NOMO-1 treated with dmso at 0.1 percent for 144 hours (cell line): ENCODE measurements around the gene BIRC2.

ENCODE experiments used
- DNase-seq: peaks from one replicate; lab custom pipeline; 2025; ENCODE audit not compliant: unreplicated experiment; lab: John Stamatoyannopoulos, UW

Gene BIRC2

DNA sequence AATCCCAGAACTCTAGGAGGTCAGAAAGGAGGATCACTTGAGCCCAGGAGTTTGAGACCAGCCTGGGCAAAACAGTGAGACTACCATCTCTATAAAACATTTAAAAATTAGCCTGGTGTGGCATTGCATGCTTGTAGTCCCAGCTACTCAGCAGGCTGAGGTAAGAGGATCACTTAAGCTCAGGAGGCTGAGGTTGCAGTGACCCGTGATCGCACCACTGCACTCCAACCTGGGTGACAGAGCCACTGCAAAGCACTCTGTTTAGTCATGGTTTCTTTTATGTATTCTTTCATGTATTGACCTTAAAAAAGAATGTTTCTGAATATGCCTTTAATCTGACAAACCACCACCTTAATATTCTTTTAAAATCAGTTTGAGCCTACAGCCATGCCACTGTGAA lies 52.2 kb downstream of the BIRC2 start:
- no peak for DNase-seq

DNA sequence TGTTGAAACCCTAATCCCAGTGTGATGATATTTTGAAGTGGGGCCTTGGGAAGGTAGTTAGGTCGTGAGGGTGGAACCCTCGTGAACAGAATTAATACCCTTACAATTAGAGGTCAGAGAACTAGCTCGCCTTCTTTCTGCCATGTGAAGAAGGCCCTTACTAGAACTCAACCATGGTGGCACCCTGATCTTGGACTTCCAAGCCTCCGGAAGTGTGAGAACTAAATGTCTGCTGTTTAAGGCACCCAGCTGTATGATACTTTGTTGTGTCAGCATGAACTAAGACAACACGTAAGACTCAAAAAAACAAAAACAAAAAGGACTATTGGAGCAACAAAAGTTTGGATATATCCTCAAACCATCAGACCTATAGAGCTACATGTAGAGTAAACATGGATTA lies 53.6 kb downstream of the BIRC2 start:
- DNase-seq = no peak

DNA sequence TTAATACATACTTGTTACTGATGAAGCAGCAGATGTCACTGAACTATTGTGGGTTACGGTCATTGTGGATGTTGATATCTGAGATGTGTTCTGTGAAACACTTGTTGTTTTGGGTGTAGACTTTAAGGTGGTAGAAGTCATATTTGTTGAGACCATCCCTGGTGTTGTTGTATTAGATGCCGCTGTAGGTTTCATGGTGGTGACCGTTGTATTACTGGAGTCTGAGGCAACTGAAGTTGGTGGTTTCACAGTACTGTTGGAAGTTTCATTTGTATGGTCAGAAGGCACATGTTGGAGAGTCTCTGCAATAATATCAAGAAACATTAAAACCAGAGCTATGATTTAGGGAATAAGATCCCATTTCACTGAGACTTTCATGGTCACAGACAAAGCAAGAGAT lies 54.9 kb downstream of the BIRC2 start:
- no peak for DNase-seq

DNA sequence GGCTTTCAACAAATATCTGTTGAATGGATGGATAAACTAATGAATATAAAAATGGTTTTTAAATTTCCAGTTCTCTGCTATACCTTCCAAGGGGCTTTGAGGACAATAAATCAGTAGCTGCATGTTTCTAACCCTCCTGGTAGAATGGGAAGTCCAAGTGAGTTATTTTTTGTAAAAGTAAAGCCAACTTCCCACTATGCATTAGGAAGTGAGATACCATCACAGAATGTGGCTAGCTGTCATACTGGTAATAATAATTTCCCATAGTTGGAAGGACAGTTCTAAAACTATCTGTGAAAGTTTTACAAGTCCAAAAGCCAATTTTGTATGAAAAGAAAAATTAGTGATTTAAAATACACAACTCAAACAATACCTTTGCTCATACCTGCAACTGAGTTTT lies 55.5 kb downstream of the BIRC2 start:
- DNase-seq = no peak

DNA sequence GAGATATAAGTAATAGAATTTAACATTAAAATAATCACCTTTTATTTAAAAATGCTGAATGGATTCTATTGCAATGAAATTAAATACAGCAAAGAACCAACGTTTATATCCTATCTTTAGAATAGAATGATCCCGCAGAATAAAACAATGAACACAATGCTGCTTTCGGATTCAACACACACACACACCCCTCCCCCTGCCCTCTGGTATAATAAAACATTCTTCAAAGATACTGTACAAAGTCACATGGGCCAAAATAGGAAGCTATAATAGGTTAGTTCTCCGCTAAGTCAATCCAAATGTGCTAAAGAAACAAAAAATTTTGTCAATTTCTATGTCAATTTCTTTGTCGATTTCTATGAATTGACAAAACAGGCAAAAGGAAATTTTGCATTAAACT lies 58.5 kb downstream of the BIRC2 start:
- DNase-seq = no peak

DNA sequence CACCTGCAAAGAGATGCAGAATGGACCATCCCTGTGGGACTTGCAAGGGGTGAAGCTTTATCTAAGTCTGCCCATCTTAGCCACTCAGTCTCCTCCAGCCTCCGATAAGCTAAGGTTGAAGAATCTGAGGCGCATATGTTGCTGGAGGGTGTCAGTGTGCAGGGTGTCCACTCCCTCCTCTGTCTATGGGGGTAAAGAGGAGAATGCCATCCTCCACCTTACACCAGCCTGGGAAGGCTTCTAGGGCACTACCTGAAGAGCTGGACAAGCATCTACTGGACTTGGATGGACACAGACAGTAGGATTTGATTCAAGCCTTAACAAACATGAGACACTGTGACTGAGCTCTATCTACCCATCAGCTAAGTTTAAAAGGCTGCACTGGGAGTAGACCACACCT lies 59.1 kb downstream of the BIRC2 start:
- DNase-seq = no peak

DNA sequence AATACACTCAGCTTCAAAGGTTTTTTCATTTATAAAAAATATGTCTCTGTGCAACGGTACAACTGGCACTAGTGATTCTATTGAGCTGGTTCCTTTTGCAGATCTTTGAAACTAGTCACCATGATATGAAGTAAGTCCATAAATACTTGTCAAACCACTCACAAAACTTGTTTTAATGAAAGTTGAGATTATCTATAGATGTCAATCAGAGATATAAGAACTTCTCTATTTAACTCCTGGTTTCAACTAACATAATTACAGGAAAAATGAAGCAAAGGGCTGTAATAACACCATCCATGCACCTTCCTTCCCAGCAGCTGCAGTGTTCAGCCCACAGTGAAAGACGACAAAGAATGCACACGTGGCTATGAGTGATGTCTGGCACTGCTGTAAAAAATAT lies 60.9 kb downstream of the BIRC2 start:
- no peak for DNase-seq

DNA sequence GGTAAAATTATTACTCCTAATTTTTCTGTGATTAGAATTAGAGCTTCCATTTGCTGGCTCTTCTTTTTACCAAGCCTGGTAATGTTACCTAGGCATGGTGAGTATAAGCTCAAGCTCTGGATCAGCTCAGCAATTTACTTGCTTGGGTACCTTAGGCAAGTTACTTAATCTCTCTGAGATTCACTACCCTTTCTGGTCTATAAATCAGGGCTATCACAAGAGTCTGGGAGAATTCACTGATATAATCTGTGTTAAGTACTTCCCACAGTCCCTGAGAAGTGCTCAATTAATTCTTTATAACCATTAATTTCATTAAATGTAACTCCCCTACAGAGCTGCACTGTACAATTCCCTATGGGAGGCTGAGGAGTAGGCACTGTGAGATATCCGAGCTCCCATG lies 61.3 kb downstream of the BIRC2 start:
- no peak for DNase-seq

DNA sequence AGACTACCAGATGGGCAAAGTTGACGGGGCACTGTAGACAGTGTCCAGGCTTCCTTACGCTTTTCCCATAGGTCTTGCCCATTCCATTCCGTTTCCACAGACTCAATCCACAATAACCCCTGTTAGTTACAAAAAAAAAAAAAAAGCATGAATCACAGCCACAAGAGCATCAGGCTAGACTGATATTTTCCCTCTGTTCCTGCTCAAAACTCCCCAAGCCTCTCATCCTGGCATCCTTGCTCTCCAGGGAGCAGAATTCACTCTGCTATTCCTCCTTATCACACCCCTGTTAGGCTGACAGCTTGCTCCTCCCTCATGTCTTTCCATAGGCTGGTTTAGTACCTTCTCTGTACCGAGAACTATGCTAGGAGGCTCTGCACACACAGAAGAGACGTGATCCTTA lies 63.4 kb downstream of the BIRC2 start:
- no peak for DNase-seq

DNA sequence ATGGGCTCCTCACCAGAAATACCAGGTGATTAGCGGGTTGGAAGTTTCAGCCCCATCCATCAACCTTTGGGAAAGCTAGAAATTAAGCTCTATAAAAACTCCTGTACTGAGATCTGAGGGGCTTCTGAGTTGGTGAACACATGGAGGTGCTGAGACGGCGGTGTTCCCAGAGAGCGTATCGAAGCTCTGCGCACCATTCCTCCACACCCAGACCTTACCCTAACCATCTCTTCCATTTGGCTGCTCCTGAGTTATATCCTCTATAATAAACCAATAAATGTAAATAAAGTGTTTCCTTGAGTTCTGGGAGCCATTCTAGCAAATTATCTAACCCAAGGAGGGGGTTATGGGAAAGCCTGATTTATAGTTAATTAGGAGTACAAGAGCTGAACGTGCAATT lies 64.1 kb downstream of the BIRC2 start:
- no peak for DNase-seq

DNA sequence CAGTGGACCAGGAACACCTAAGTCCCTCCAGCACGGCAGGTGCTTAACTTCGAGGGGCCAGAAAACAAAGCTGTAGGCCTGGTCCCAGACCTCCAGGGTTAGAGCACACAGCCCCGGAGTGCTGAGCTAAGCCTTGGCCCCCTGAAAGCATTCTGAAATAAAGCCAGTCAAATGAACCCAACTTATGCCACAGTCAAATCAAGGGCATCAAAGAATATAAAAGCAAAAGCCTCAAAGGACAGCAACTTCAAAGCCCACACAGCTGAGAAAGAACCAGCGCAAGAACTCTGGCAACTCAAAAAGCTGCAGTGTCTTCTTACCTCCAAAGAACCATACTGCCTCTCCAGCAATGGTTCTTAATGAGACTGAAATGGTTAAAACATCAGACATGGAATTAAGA lies 66.5 kb downstream of the BIRC2 start:
- DNase-seq = no peak

DNA sequence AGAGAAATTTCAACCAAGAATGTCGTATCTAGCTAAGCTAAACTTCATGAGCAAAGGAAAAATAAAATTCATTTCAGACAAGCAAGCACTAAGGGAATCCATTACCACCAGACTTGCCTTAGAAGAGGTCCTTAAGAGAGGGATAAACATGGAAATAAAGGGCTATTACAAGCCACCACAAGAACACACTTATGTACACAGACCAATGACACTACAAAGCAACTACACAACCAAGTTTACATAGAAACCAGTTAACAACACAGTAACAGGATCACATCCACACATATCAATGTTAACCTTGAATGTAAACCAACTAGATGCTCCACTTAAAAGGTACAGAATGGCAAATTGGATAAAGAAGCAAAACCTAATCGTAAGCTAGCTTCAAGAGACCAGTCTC lies 67.5 kb downstream of the BIRC2 start:
- no peak for DNase-seq

DNA sequence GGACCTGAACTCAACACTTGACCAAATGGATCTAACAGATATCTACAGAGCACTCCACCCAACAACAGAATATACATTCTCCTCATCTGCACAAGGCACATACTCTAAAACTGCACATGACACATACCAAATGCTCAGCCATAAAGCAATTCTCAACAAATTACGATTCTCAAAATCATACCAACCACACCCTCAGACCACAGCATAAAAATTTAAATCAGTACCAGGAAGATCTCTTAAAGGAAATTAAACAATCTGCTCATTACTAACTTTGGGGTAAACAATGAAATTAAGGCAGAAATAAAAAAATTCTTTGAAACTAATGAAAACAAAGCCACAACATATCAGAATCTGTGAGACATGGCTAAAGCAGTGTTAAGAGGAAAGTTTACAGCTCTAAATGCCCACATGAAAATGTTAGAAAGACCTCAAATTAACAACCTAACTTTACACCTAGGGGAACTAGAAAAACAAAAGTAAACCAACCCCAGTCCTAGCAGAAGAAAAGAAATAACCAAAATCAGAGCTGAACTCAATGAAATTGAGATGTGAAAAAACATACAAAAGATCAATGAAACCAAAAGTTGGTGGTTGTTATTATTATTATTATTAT lies 68.4 kb downstream of the BIRC2 start:
- DNase-seq = no peak

DNA sequence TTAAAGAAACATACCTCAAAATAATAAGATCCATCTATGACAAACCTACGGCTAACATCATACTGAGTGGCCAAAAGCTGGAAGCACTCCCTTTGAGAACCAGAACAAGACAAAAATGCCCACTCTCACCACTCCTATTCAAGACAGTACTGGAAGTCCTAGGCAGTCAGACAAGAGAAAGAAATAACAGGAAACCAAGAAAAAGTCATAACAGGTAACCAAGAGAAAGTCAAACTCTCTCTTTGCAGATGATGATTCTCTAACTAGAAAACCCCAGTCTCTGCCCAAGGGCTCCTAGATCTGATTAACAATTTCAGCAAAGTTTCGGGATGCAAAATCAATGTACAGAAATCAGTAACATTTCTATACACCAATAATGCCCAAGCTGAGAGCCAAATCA lies 70.0 kb downstream of the BIRC2 start:
- DNase-seq = no peak

DNA sequence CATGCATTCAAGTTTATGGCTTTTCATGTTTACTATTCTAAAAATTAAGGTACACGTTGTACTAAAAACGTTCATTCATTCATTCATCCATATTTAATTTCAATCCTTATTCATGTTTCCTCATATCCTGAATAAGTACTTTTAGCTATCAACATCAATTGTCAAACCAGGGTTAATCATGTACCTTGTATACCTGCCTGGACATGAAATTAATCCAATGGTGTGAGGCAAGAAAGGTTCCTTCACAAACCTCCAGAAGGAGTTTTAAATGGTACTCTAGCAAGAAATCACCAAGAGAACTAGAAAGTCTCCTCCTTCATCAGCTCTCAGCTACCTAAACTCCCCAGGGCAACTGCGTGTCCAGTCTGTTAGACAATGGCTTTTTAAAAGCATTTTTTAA lies 72.2 kb downstream of the BIRC2 start:
- DNase-seq = no peak

DNA sequence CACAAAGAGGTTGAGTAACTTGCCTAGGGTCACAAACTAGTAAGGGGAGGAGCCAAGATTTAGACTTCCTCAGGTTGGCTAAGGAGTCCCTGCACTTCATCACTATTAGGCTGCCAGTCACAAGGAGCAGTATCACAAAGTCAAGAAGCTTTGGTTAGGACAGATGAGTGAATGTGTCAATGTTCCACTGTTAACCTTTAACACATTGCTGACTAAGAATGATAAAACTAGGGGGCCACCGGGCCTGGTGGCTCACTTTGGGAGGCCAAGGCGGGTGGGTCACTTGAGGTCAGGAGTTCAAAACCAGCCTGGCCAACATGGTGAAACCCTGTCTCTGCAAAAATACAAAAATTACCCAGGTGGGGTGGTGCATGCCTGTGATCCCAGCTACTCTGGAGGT lies 73.5 kb downstream of the BIRC2 start:
- no peak for DNase-seq

DNA sequence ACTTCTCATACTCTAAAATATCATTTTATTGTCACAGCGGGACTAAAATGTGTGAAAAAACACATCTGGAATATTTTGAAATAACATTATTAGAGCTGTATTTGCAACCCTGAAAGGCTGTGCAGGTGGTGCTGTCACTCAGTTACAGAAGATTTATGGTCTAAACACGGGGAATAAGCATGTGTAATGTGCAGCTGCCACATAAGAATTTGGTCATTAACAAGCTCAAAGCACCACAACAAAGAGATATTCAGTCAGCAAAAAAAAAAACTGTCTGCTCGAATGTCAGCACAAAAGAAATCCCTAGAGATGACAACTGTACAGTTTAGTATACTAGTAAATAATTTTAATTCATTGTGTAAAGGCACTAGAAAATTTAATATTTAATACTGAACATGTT lies 74.2 kb downstream of the BIRC2 start:
- no peak for DNase-seq

DNA sequence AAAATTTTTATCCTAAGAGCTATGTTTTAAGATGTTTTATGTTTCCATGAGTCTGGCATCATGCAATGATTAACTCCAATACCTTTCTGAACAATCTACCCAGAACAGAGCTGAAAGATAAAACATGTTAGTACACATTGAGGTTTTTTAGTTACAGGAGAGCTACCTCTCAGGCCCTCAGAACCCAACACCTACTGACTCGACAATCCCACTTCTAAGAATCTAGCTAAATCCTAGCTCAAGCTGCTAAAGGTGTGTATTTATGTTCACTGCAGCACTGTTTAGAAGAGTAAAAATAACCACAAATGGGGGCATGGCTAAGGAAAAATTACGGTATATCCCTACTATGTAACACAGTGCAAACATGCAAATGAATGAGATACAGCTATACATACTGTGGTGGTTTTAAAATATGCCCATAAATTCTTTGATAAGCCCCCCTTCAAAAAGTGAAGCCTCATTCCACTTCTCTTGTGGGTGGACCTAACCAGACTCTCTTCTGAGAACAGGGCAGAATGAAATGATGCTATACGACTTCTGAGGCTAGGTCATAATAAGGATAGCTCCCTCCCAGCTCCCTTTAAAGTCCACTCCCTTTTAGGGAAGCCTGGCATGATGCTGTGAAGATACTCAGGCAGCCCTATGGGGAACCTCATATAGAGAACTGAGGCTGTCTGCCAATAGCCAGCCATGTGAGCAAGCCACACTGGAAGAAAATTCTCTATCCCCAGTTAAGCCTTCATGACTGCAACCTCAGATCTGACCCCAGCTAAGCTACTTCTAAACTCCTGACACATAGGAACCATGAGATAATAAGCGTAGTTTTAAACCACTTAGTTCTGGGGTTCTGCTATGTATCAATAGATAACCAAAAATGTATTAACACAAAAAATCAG lies 76.1 kb downstream of the BIRC2 start:
- DNase-seq = no peak

DNA sequence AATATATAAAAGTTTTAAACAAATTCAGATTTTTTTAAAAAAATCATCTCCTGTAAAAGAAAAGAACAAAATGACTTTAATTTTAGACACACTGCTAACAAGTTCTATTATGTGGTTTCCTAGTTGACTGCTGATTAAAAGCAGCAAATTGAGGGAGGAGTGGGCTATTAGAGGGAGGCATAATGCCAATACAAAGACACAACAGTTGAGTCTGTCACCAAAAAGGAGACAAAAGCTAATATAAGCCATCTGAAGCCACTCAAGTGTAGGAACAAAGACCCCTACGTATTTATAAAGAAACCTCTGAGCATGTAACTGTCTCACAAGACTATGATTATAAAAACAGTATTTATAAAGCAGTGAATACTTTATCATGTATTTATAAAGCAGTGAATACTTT lies 76.9 kb downstream of the BIRC2 start:
- no peak for DNase-seq

DNA sequence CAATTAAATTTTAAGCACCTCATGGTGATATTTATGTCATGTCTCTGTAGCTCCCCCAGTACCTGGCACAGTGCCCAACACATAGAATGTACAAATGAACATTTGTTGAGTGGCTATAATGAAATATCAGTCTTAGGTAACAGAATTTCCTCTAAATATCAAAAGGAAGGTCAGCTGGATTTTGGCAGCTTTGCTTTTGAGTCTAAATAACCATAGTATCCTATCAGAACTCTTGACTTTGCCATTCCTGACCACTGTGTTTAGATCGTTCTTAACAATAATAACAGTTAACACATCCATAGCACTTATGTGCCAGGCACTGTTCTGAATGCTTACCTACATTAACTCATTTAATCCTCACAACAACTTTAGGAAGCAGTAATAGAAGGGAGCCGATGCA lies 79.0 kb downstream of the BIRC2 start:
- no peak for DNase-seq

DNA sequence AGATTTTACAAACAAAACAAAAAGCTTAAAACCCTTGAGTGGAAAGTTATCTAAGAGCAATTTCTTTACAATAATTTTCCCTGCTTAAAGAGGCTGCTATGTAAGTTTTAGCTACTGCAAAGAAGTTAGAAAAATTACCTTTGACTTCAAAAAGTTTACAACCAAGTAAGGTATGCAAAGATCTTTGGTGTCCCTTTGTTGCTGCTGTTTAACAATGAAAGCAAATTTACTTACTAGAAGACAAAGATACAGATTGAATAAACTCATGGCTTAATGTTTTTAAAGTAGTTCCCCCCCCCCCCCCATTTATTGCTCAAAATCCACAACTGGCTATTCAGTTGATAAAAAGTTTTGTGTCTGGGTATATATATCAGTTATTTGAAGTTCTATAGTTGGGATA lies 79.6 kb downstream of the BIRC2 start:
- DNase-seq = no peak

DNA sequence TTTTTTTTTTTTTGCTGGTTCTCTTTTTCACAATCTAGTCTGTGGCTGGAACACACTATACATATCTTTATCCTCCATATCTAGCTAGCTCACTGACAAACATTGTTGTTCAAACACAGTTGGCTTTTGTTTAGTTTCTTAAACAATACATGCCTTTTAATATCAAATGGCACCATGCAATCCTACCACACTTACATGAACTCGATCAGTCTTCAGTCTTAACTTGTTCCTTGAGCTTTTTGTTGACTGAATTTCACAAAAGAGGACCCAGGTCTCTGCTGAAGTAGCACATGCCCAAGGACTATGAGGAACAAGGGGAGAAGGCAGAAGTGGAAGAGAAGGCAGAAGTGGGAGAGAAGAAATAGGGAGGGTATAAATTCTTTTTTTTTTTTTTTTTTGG lies 80.1 kb downstream of the BIRC2 start:
- DNase-seq = no peak
